Left ventricle myocardium inferior (tissue), 1 donor: ENCODE data around the gene DAAM1. TPM values are rescaled to one million over a fixed set of nuclear protein-coding genes. Genes with fewer than 3 reads are reported as not detected.

ENCODE experiments used
- DNase-seq: peaks from one replicate; pipeline ENCODE4 v3.0.0-alpha.2; 2020
- H3K27ac ChIP-seq: fragments of 200-600 bp; replicated peaks from 2 replicates; pipeline ENCODE4 v1.8.0; 2021
- H3K27me3 ChIP-seq: fragments of 200-600 bp; 2 replicates; pipeline ENCODE4 v1.8.0; 2021; ENCODE audit warnings: low read depth
- H3K36me3 ChIP-seq: fragments of 200-600 bp; 2 replicates; pipeline ENCODE4 v1.8.0; 2021
- H3K4me1 ChIP-seq: fragments of 200-600 bp; 2 replicates; pipeline ENCODE4 v1.8.0; 2021
- H3K4me3 ChIP-seq: fragments of 200-600 bp; 2 replicates; pipeline ENCODE4 v1.8.0; 2021; ENCODE audit warnings: mild to moderate bottlenecking, moderate library complexity
- H3K9me3 ChIP-seq: fragments of 200-600 bp; replicated peaks from 2 replicates; pipeline ENCODE4 v1.8.0; 2021
- CTCF ChIP-seq: fragments of 200-600 bp; IDR thresholded peaks from 2 replicates; pipeline ENCODE4 v1.8.0; 2021; ENCODE audit warnings: antibody characterized with exemption, mild to moderate bottlenecking, borderline replicate concordance
- intact Hi-C: fragments of 100-400 bp; cut with micrococcal nuclease; formaldehyde crosslinking; loops from one replicate; pipeline ENCODE4 v1.11.0; 2022
- total RNA-seq: library from RNA; stranded (reverse); fragmentation: NEBNext Ultra II Directional; extraction: Animal tissue kit (Norgen Biotek cat#: 25700); gene quantifications from one replicate; pipeline ENCODE4 v1.2.1, GENCODE V29; 2021
- donor health status: DM: no; HTN: yes; CAD: no; lungs with severe emphysema.

Gene DAAM1
- total RNA-seq, 1 donor from 2014 or later = 84.8 TPM

- intact Hi-C loops = no loop called here
- no peak for DNase-seq
- Histone ChIP-seq H3K4me3 (no peak overlapping the region), H3K36me3 (no peaks in the 10 kb centered on the region), H3K9me3 (no peaks in the 10 kb centered on the region), H3K27ac (no peak overlapping the region), H3K4me1 (peaks cover 14% of the 10 kb centered on the region), H3K27me3 (no peaks in the 10 kb centered on the region)
- no peak for TF ChIP-seq CTCF
Observed at GRCh38 chr14:59160506-59160905, 28.0 kb upstream of the DAAM1 start.

- intact Hi-C loops = no loop called here
- H3K36me3 ChIP-seq = no peaks in the 10 kb centered on the region
- peak overlapping the region; percentile 51 for H3K27ac ChIP-seq
- H3K4me1 ChIP-seq = peaks cover 14% of the 10 kb centered on the region
- DNase-seq = no peak
- H3K27me3 ChIP-seq = no peaks in the 10 kb centered on the region
- peak overlapping the region; percentile 9 for H3K4me3 ChIP-seq
- H3K9me3 ChIP-seq = no peaks in the 10 kb centered on the region
- no peak for TF ChIP-seq CTCF
Observed at GRCh38 chr14:59161561-59162175, 26.8 kb upstream of the DAAM1 start.

- Histone ChIP-seq H3K4me1 (peaks cover 11% of the 10 kb centered on the region), H3K9me3 (no peaks in the 10 kb centered on the region), H3K27ac (no peak overlapping the region), H3K36me3 (no peaks in the 10 kb centered on the region), H3K27me3 (no peaks in the 10 kb centered on the region), H3K4me3 (no peak overlapping the region)
- intact Hi-C loops = no loop called here
- TF ChIP-seq CTCF = no peak
- no peak for DNase-seq
Observed at GRCh38 chr14:59166258-59166657, 22.2 kb upstream of the DAAM1 start.

- intact Hi-C loops = no loop called here
- TF ChIP-seq CTCF = no peak
- H3K36me3 ChIP-seq = no peaks in the 10 kb centered on the region
- H3K27me3 ChIP-seq = no peaks in the 10 kb centered on the region
- H3K4me3 ChIP-seq = no peak overlapping the region
- no peak overlapping the region for H3K27ac ChIP-seq
- no peaks in the 10 kb centered on the region for H3K9me3 ChIP-seq
- H3K4me1 ChIP-seq = no peaks in the 10 kb centered on the region
- DNase-seq = no peak
Observed at GRCh38 chr14:59175404-59175803, 13.1 kb upstream of the DAAM1 start.

- H3K9me3 ChIP-seq = no peaks in the 10 kb centered on the region
- no peaks in the 10 kb centered on the region for H3K36me3 ChIP-seq
- H3K4me3 ChIP-seq = no peak overlapping the region
- H3K4me1 ChIP-seq = no peaks in the 10 kb centered on the region
- no peaks in the 10 kb centered on the region for H3K27me3 ChIP-seq
- no peak for TF ChIP-seq CTCF
- H3K27ac ChIP-seq = no peak overlapping the region
- intact Hi-C loops = no loop called here
- no peak for DNase-seq
Observed at GRCh38 chr14:59176765-59177164, 11.7 kb upstream of the DAAM1 start.
